LNCaP clone FGC (cell line): ENCODE results near the gene KCNK7.

Experiments
- DNase-seq: peaks from one replicate; pipeline ENCODE4 v3.0.0-alpha.2; 2011; ENCODE audit warnings: low read depth
- H3K4me3 ChIP-seq: 2 replicates; pipeline ENCODE4 v1.5.1; 2011; ENCODE audit warnings: mild to moderate bottlenecking, low read depth, low read length, control low read depth
- TF ChIP-seq, protein P1 (sequence below): IDR thresholded peaks from 2 replicates; pipeline ENCODE4 v1.5.1; 2012; ENCODE audit warnings: mild to moderate bottlenecking; ENCODE audit not compliant: control insufficient read depth, insufficient read depth; ENCODE audit errors: extremely low read depth

Gene KCNK7, protein sequence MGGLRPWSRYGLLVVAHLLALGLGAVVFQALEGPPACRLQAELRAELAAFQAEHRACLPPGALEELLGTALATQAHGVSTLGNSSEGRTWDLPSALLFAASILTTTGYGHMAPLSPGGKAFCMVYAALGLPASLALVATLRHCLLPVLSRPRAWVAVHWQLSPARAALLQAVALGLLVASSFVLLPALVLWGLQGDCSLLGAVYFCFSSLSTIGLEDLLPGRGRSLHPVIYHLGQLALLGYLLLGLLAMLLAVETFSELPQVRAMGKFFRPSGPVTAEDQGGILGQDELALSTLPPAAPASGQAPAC

DNA sequence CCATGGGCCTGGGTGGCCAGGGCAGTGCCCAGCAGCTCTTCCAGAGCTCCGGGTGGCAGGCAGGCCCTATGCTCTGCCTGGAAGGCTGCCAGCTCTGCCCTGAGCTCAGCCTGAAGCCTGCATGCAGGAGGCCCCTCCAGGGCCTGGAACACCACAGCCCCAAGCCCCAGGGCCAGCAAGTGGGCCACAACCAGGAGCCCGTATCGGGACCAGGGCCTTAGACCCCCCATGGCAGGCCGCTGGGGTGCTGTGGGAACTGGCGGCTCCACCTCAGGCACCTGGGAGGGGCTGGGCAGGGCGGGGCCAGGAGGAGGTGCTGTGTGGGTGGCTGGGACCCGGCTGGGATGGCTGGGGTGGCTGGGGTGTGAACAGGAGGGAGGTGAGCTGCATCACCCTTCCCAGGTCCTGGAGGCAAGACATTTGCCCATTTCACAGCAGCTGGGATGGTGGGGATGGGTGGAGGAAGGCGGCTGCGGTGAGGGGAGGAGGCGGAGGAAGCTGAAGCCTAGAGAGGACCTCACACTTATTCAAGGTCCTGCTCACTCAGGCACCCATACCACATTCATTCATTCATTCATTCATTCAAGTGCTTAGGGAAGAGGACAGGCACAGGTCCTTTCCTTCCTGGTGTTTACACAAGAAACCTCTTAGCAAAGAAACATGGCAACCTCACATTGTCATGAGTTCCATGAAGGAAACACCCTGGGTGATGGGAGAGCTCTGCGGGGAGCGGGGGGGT is at the start of gene KCNK7:
Gene KCNK7, minus strand, starts transcription at position 258 of the 739 bp plus-strand sequence. Its CDS starts 28 bp downstream, at position 230.
- H3K4me3 ChIP-seq: no peak within 1 kb of the TSS
- DNase-seq: no peak
- TF ChIP-seq, protein P1, sequence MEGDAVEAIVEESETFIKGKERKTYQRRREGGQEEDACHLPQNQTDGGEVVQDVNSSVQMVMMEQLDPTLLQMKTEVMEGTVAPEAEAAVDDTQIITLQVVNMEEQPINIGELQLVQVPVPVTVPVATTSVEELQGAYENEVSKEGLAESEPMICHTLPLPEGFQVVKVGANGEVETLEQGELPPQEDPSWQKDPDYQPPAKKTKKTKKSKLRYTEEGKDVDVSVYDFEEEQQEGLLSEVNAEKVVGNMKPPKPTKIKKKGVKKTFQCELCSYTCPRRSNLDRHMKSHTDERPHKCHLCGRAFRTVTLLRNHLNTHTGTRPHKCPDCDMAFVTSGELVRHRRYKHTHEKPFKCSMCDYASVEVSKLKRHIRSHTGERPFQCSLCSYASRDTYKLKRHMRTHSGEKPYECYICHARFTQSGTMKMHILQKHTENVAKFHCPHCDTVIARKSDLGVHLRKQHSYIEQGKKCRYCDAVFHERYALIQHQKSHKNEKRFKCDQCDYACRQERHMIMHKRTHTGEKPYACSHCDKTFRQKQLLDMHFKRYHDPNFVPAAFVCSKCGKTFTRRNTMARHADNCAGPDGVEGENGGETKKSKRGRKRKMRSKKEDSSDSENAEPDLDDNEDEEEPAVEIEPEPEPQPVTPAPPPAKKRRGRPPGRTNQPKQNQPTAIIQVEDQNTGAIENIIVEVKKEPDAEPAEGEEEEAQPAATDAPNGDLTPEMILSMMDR: no peak

DNA sequence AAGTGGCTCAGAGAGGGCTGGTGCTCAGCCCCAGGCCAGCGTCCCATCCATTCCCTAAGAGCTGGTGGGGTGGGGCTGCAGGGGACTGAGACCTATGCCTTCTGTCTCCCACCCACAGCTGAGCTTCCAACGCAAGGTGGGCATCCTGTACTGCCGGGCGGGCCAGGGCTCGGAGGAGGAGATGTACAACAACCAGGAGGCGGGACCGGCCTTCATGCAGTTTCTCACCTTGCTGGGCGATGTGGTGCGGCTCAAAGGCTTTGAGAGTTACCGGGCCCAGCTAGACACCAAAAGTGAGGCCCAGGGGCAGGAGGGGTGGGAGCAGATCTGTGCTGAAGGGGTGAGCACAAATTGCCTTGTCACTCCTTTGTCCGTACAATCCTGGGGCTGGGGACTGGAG is 49.2 kb upstream of the KCNK7 start:
- TF ChIP-seq, protein P1: no peak
- H3K4me3 ChIP-seq: no peak overlapping the region

DNA sequence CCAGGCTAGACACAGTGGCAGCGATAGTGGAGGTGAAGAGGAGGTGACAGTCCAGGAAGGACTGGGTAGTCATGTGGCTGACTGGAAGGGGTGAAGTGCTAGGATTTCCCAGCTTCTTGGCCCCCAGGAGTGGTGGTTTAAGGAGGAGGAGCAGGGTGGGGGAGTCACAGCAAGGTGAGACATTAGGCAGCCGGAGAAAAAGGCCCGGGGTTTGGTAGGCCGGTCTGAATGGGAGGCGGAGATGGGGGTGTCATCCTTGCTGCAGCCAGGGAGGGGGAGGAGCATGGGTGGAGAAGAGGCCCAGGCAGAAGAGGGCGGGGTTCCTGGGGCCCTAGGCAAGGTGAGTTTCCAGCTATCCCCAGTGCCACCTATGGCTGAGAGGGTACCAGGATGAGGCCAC is 48.4 kb upstream of the KCNK7 start:
- DNase-seq: no peak
- TF ChIP-seq, protein P1: no peak
- H3K4me3 ChIP-seq: no peak overlapping the region

More for the DNA sequence above, 49.2 kb upstream of the KCNK7 start:
- no peak for DNase-seq

DNA sequence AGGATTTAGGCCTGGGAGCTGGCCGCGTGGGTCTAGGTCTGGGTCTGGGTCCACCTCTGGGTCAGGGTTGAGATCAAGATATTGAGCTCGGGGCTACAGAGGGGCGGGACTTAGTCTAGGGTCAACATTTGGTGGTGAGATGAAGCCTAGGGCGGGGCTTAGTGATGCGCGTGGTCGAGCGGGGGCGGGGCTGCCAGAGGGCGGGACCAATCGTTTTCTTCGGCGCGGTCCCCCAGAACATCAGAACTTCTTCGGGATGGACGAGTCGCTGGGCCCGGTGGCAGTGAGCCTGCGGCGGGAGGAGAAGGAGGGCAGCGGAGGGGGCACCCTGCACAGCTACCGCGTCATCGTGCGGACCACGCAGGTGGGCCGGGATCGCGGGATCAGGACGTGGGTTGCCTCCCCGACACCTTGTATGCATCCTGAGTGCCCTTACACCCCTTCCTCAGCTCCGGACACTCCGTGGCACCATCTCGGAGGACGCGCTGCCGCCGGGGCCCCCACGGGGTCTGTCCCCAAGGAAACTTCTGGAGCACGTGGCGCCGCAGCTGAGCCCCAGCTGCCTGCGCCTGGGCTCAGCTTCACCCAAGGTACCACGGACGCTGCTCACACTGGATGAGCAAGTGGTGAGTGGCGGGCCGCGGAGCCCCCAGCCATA is 46.5 kb upstream of the KCNK7 start:
- TF ChIP-seq, protein P1: no peak
- no peak overlapping the region for H3K4me3 ChIP-seq
- no peak for DNase-seq

DNA sequence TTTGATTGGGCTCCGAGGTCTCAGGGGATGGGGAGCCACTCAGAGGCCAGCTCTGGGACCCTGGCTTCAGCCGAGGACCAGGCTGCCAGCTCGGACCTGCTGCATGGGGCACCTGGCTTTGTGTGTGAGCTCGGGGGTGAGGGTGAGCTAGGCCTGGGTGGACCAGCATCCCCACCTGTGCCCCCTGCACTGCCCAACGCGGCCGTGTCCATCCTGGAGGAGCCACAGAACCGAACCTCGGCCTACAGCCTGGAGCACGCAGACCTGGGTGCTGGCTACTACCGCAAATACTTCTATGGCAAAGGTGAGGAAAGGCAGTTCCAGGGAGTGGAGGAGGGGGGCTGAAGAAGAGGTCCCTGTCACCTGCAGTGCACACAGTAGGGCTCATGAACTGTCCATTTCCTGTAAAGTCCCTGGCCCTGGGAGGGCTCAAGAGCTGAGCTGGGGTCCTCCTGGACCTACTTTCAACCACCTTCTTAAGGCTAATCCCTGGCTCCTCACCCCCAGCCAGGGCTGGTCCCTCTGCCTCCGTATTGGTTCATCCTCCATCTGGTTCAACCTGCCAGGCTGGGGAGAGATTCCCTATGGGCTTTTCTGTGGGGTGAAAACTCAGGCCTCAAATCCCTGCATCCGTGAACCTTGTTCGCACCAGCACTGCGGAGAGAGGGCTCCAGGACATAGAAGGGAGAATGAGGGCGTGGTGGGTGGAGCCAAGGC is 45.9 kb upstream of the KCNK7 start:
- TF ChIP-seq, protein P1: no peak
- no peak overlapping the region for H3K4me3 ChIP-seq
- DNase-seq: no peak

DNA sequence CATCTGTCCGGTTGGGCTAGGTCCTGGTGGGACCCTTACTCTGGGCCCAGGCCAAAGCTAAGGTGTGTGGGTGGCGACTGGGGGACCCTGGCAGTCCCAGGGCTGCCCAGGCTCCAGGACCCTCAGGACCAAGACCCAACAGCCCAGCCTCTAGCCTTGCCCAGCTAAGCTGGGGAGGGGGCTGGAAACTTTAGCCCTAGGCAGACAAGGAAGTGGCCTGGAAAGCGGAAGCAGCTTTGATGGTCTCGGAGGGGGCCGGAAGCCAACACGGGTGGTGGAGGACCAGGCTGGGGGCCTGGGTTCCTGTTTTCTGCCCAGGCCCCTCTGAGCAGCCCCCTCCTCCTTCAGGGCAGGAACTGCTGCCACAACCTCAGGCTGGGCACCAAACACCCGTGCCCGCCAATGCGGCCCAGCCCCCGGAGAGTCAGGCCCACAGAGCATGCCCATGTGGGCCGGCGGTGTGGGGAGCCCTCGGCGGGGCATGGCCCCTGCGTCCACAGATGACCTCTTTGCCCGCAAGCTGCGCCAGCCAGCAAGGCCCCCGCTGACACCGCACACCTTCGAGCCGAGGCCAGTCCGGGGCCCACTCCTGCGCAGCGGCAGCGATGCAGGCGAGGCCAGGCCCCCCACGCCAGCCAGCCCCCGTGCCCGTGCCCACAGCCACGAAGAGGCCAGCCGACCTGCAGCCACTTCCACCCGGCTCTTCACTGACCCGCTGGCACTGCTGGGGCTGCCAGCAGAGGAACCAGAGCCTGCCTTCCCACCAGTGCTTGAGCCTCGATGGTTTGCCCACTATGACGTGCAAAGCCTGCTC is 45.1 kb upstream of the KCNK7 start:
- TF ChIP-seq, protein P1: no peak
- no peak for DNase-seq
- H3K4me3 ChIP-seq: no peak overlapping the region
